Lower leg skin (tissue), 3 donors: ENCODE data around the gene NKAIN4.

Source experiments
- CTCF ChIP-seq, 3 donors: fragments of 450-650 bp; IDR thresholded peaks; one replicate each; pipeline ENCODE4 v1.5.1; 2016; ENCODE audit warnings: antibody characterized with exemption in 3 of 3, mild to moderate bottlenecking in 3 of 3, moderate library complexity in 2 of 3
- POLR2A ChIP-seq, 2 donors: fragments of 450-650 bp; IDR thresholded peaks; one replicate each; pipeline ENCODE4 v1.6.1; 2016 to 2017; ENCODE audit warnings: antibody characterized with exemption in 2 of 2, mild to moderate bottlenecking in 1 of 2, moderate library complexity in 1 of 2

GRCh38 chr20:63267691-63268090, 13.4 kb upstream of the NKAIN4 start:
- TF ChIP-seq POLR2A (IDR thresholded peaks at IDR 0.05) (no peak), CTCF (IDR thresholded peaks at IDR 0.05) (no peak)
